Gastrocnemius medialis (tissue), 4 donors: Measurements from ENCODE around the gene ATG7.

Experiments
- CTCF ChIP-seq, 5 experiments: fragments of 450-650 bp in 3 of 5; fragments of 200-600 bp in 2 of 5; sonication (generic) in 2 of 5; IDR thresholded peaks in 4 of 5; conservative IDR thresholded peaks in 1 of 5; 1 replicate in 4 of 5; 2 replicates in 1 of 5; pipeline ENCODE4 v1.5.1; 2016 to 2019; ENCODE audit warnings: antibody characterized with exemption in 5 of 5, mild to moderate bottlenecking in 3 of 5, moderate library complexity in 3 of 5
- POLR2A ChIP-seq, 2 donors: fragments of 450-650 bp; IDR thresholded peaks; one replicate each; pipeline ENCODE4 v1.6.1; 2017; ENCODE audit warnings: antibody characterized with exemption in 2 of 2, mild to moderate bottlenecking in 2 of 2, moderate library complexity in 2 of 2

DNA sequence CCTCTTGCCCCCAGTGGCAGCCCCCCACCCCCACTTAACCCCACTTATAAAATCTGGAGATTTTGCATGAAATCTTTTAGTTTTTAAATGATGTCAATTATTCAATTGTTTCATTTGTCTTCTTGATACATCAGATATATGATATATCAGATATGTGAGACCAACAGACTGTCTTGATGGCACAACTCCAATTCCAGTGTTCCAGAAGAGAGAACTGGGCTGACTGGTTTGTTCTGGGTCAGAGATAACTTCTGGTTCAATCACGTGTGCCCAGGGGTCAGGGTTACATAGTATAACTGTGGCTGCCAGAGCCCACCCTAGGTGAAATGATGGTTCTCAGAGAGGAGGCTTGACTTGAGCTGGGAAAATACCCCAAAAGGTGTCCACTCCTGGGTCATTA lies 32.4 kb upstream of the ATG7 start:
- no peak for TF ChIP-seq POLR2A (IDR thresholded peaks at IDR 0.05)
- no peak for TF ChIP-seq CTCF (IDR thresholded peaks at IDR 0.05 in 4 of 5, conservative IDR thresholded peaks at IDR 0.05 in 1 of 5)
